ENCODE measurements around the gene ZNF326. TPM values are rescaled to one million over a fixed set of nuclear protein-coding genes. Genes with fewer than 3 reads are reported as not detected.

Gene ZNF326
- total RNA-seq, 1 donor from 2014 or later: 18.0 TPM

- intact Hi-C loops (cut with DNase I): no loop called here
- TF ChIP-seq CTCF (IDR thresholded peaks at IDR 0.05): no peak
- Histone ChIP-seq H3K27me3 (no peaks in the 10 kb centered on the region), H3K36me3 (no peaks in the 10 kb centered on the region), H3K4me3 (no peak overlapping the region), H3K4me1 (peaks cover 4% of the 10 kb centered on the region), H3K27ac (no peak overlapping the region), H3K9me3 (no peaks in the 10 kb centered on the region)
- DNase-seq (no peak), ATAC-seq (no peak)
These were observed 22.9 kb upstream of the ZNF326 start for GRCh38 chr1:89972024-89972423.

- ATAC-seq (no peak), DNase-seq (no peak)
- Histone ChIP-seq H3K36me3 (no peaks in the 10 kb centered on the region), H3K9me3 (no peaks in the 10 kb centered on the region), H3K27me3 (no peaks in the 10 kb centered on the region), H3K4me3 (no peak overlapping the region), H3K4me1 (peaks cover 4% of the 10 kb centered on the region), H3K27ac (no peak overlapping the region)
- no peak for TF ChIP-seq CTCF (IDR thresholded peaks at IDR 0.05)
- intact Hi-C loops (cut with DNase I): no loop called here
These were observed 21.3 kb upstream of the ZNF326 start for GRCh38 chr1:89973471-89974127.

- H3K9me3 ChIP-seq: no peaks in the 10 kb centered on the region
- ATAC-seq: no peak
- H3K27me3 ChIP-seq: no peaks in the 10 kb centered on the region
- H3K4me1 ChIP-seq: peaks cover 4% of the 10 kb centered on the region
- DNase-seq: no peak
- H3K4me3 ChIP-seq: no peak overlapping the region
- intact Hi-C loops (cut with DNase I): no loop called here
- no peak overlapping the region for H3K27ac ChIP-seq
- TF ChIP-seq CTCF (IDR thresholded peaks at IDR 0.05): no peak
- H3K36me3 ChIP-seq: no peaks in the 10 kb centered on the region
These were observed 20.7 kb upstream of the ZNF326 start for GRCh38 chr1:89974256-89974655.

GRCh38 chr1:89974696-89975470 lies 20.0 kb upstream of the ZNF326 start:
- ATAC-seq (no peak), DNase-seq (no peak)
- Histone ChIP-seq H3K9me3 (no peaks in the 10 kb centered on the region), H3K27ac (no peak overlapping the region), H3K4me1 (peaks cover 4% of the 10 kb centered on the region), H3K27me3 (no peaks in the 10 kb centered on the region), H3K4me3 (no peak overlapping the region), H3K36me3 (no peaks in the 10 kb centered on the region)
- TF ChIP-seq CTCF (IDR thresholded peaks at IDR 0.05): no peak
- intact Hi-C loops (cut with DNase I): no loop called here

- peak; percentile 55 for ATAC-seq
- Histone ChIP-seq H3K27ac (no peak overlapping the region), H3K36me3 (no peaks in the 10 kb centered on the region), H3K27me3 (no peaks in the 10 kb centered on the region), H3K9me3 (no peaks in the 10 kb centered on the region), H3K4me1 (peaks cover 4% of the 10 kb centered on the region), H3K4me3 (no peak overlapping the region)
- no peak for TF ChIP-seq CTCF (IDR thresholded peaks at IDR 0.05)
- DNase-seq: no peak
- intact Hi-C loops (cut with DNase I): no loop called here
These were observed 19.3 kb upstream of the ZNF326 start for GRCh38 chr1:89975540-89976125.
